ENCODE results near the gene TRIO.

DNA sequence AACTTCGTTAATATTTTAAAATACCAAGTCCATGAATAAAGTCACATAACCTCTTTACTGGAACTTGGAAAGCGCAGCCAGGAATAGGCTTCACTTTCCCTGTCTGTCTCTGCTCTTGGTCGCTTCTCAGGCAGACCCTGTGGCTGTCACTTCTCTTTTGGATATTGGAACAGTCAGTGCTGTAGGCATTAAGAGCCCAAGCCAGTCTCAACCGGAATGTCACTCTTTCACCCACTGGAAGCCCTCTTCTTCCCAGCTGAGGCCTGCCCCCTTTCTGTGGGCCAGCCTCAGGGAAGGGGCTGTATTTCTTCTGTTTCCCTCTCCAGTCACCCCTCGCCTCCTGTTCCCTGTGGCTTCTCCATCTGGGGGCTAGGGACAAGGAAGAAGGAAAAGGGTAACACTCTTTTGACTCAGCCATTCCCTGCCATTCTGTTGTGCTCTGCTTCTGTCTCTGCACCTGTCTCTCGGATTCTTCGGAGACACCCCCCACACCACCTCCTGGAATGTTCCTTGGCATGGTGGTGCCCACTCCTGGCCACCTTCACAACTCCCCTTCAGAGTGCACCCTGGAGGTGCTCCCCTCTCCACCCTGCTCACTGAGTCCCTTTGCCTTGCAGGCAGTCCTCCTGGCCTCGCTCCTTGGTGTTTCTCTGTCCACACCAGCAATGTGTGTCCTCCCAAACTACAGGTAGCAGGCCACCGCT lies 103.4 kb downstream of the TRIO start:
- TF ChIP-seq, protein P1, sequence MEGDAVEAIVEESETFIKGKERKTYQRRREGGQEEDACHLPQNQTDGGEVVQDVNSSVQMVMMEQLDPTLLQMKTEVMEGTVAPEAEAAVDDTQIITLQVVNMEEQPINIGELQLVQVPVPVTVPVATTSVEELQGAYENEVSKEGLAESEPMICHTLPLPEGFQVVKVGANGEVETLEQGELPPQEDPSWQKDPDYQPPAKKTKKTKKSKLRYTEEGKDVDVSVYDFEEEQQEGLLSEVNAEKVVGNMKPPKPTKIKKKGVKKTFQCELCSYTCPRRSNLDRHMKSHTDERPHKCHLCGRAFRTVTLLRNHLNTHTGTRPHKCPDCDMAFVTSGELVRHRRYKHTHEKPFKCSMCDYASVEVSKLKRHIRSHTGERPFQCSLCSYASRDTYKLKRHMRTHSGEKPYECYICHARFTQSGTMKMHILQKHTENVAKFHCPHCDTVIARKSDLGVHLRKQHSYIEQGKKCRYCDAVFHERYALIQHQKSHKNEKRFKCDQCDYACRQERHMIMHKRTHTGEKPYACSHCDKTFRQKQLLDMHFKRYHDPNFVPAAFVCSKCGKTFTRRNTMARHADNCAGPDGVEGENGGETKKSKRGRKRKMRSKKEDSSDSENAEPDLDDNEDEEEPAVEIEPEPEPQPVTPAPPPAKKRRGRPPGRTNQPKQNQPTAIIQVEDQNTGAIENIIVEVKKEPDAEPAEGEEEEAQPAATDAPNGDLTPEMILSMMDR (conservative IDR thresholded peaks at IDR 0.05; ENCODE audit: low read depth, low read length) = no peak
- TF ChIP-seq EZH2 (IDR thresholded peaks at IDR 0.05; ENCODE audit: borderline replicate concordance, low read depth, low read length, poor library complexity, severe bottlenecking) = no peak

All from A673 (cell line).